ENCODE results near the gene OR1D5. TPM values are rescaled to one million over a fixed set of nuclear protein-coding genes. Genes with fewer than 3 reads are reported as not detected.
"Not testable (repeated sequence)": the region's sequence is repeated elsewhere in the genome, so short reads cannot be mapped to it uniquely, and the experiment has no call there.

OR1D5 gene
- polyA plus RNA-seq, 2 of the 4 experiments (the other 2 are of a cell fraction) = not detected

- WGBS (ENCODE audit: missing lambda C conversion rate) = 90% methylated on average over 15 of the region's 15 CpGs
- POLR2A ChIA-PET = no interaction called here
- ATAC-seq (no peak), FAIRE-seq (no peak), DNase-seq (ENCODE audit: low read depth in 1 of 2, low spot score in 1 of 2) (no peak)
- Histone ChIP-seq H3K4me1 (no peaks in the 10 kb centered on the region), H3K4me3 (no peak overlapping the region), H3K27ac (no peak overlapping the region), H3K9me3 (no peaks in the 10 kb centered on the region), H3K4me2 (no peak overlapping the region)
- CTCF ChIA-PET = interaction anchor here (0.7 to 4.1 kb wide), 5 partner anchors 12 to 206 kb away, joined by 3 to 17 read pairs (median 7); no protein-coding TSS in a partner anchor
- no peak for TF ChIP-seq CEBPB (IDR thresholded peaks at IDR 0.05)
- TF ChIP-seq POLR2AphosphoS2 (conservative IDR thresholded peaks at IDR 0.05; ENCODE audit: low read length) = no peak
- no peak for TF ChIP-seq HOXB13 (CRISPR knock-in tag; IDR thresholded peaks at IDR 0.05; ENCODE audit: low read depth)
- no peak for TF ChIP-seq ZFP36 (IDR thresholded peaks at IDR 0.05; ENCODE audit: borderline replicate concordance, partially characterized antibody)
- TF ChIP-seq GATA3 (IDR thresholded peaks at IDR 0.05; ENCODE audit: borderline replicate concordance) = no peak
- TF ChIP-seq USF2 (IDR thresholded peaks at IDR 0.05) = no peak
- no peak for TF ChIP-seq E2F6 (IDR thresholded peaks at IDR 0.05; ENCODE audit: borderline replicate concordance, low read depth)
- TF ChIP-seq RAD21 (conservative IDR thresholded peaks at IDR 0.05 in 1 of 2, IDR thresholded peaks at IDR 0.05 in 1 of 2) = no peak
- no peak for TF ChIP-seq HEYL (CRISPR knock-in tag; IDR thresholded peaks at IDR 0.05)
- TF ChIP-seq MAZ (IDR thresholded peaks at IDR 0.05; ENCODE audit: borderline replicate concordance, low read depth, low read length) = no peak
- TF ChIP-seq REST (IDR thresholded peaks at IDR 0.05) = no peak
- TF ChIP-seq PHF8 (IDR thresholded peaks at IDR 0.05; ENCODE audit: borderline replicate concordance, low read depth) = no peak
Observed at GRCh38 chr17:3033248-3033640, 30.2 kb downstream of the OR1D5 start.

- Histone ChIP-seq H3K4me2 (no peak overlapping the region), H3K4me1 (no peaks in the 10 kb centered on the region), H3K27ac (no peak overlapping the region), H3K4me3 (no peak overlapping the region), H3K9me3 (no peaks in the 10 kb centered on the region)
- ATAC-seq (no peak), FAIRE-seq (no peak), DNase-seq (ENCODE audit: low read depth in 1 of 2, low spot score in 1 of 2) (no peak)
- TF ChIP-seq ESRRA (IDR thresholded peaks at IDR 0.05; ENCODE audit: borderline replicate concordance, low read length) (no peak), JUN (IDR thresholded peaks at IDR 0.05) (no peak), SMC3 (IDR thresholded peaks at IDR 0.05) (no peak)
- ChIA-PET POLR2A (no interaction called here), CTCF (interaction anchor here (0.7 to 3.0 kb wide), 6 partner anchors 13 to 205 kb away, joined by 3 to 12 read pairs (median 6); no protein-coding TSS in a partner anchor)
- WGBS (ENCODE audit: missing lambda C conversion rate) = 88% methylated on average over 24 of the region's 27 CpGs
Observed at GRCh38 chr17:3032258-3033247, 30.9 kb downstream of the OR1D5 start.

GRCh38 chr17:3030852-3031470 is 32.4 kb downstream of the OR1D5 start:
- WGBS (ENCODE audit: missing lambda C conversion rate) = 81% methylated on average over 14 of the region's 14 CpGs
- ATAC-seq; H3K9me3 ChIP-seq; H3K4me1 ChIP-seq; H3K27ac ChIP-seq; DNase-seq (ENCODE audit: low read depth in 1 of 2, low spot score in 1 of 2); H3K4me2 ChIP-seq; POLR2A ChIA-PET; FAIRE-seq; H3K4me3 ChIP-seq: not testable (repeated sequence)
- CTCF ChIA-PET = interaction anchor here (0.7 to 3.0 kb wide), 8 partner anchors 9 to 203 kb away, joined by 3 to 12 read pairs (median 5); no protein-coding TSS in a partner anchor
